ENCODE measurements around the gene TMEM127. TPM values are rescaled to one million over a fixed set of nuclear protein-coding genes. Genes with fewer than 3 reads are reported as not detected.

The TMEM127 gene
- total RNA-seq, 2 donors from 2014 or later = 40.4 to 50.4 TPM

DNA sequence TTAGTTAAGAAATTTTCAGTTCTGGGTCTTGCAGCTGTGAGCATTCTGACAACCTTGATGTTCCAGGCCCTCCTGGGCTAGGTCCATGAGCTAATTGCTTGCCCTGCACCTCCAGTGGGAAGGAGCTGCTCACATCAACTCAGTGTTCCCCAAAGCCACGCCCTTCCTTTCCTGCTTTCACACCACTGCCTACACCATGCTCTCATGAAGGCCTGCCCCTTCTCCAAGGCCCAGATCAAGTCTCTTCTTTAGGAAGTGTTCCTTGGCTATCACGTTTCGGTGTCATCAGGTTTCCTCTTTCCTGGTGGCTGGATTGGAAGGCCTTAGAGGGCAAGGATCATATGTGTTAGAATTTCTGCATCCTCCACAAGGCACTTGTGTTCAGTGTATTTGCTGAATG, 18.8 kb downstream of the TMEM127 start:
- no peak for DNase-seq (ENCODE audit: low spot score)
- Histone ChIP-seq H3K27ac (no peak overlapping the region), H3K4me3 (no peak overlapping the region), H3K4me1 (replicated peaks) (no peaks in the 10 kb centered on the region), H3K36me3 (no peaks in the 10 kb centered on the region), H3K27me3 (replicated peaks; ENCODE audit: insufficient read depth) (no peaks in the 10 kb centered on the region), H3K9me3 (no peaks in the 10 kb centered on the region)
- no peak for TF ChIP-seq POLR2AphosphoS5 (IDR thresholded peaks at IDR 0.05)
- TF ChIP-seq, protein P1, sequence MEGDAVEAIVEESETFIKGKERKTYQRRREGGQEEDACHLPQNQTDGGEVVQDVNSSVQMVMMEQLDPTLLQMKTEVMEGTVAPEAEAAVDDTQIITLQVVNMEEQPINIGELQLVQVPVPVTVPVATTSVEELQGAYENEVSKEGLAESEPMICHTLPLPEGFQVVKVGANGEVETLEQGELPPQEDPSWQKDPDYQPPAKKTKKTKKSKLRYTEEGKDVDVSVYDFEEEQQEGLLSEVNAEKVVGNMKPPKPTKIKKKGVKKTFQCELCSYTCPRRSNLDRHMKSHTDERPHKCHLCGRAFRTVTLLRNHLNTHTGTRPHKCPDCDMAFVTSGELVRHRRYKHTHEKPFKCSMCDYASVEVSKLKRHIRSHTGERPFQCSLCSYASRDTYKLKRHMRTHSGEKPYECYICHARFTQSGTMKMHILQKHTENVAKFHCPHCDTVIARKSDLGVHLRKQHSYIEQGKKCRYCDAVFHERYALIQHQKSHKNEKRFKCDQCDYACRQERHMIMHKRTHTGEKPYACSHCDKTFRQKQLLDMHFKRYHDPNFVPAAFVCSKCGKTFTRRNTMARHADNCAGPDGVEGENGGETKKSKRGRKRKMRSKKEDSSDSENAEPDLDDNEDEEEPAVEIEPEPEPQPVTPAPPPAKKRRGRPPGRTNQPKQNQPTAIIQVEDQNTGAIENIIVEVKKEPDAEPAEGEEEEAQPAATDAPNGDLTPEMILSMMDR (IDR thresholded peaks at IDR 0.05) = no peak
- TF ChIP-seq POLR2A (IDR thresholded peaks at IDR 0.05) = no peak
- 87% methylated on average over 3 of the region's 3 CpGs for WGBS
- intact Hi-C loops (cut with DNase I) = no loop called here

DNA sequence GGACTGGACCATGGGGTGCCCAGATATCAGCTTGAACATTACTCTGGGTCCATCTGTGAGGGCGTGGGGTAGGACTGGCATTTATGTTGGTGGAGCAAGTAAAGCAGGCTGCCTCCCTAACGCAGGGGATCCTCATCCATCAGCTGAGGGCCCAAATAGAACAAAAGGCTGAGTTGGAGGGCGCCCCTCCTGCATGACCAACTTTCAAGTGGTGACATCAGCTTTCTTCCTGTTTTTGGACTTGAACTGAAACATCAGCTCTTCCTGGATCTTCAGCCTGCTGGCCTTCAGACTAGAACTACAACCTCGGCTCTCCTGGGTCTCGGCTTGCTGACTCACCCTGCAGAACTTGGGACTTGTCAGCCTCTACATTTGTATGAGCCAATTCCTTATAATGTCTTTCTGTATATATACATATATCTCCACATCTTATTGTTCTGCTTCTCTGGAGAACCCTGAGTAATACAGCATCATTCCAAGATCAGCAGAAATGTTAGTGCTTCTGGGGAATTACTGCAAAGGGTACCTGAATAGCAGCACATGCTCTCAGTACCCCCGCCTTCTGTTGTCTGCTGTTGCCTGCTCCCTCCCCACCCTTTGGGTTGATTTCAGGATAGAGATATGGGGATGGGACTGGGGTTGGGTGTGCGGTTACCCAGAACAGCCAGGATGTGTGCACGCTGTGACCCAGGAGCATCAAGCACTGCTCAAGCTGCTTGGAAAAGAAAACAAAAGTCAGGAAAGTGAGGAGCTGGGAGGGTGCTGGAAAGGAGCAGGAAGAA, 20.0 kb downstream of the TMEM127 start:
- intact Hi-C loops (cut with DNase I) = no loop called here
- DNase-seq (ENCODE audit: low spot score) = no peak
- Histone ChIP-seq H3K36me3 (no peaks in the 10 kb centered on the region), H3K4me3 (no peak overlapping the region), H3K4me1 (replicated peaks) (no peaks in the 10 kb centered on the region), H3K9me3 (no peaks in the 10 kb centered on the region), H3K27ac (no peak overlapping the region), H3K27me3 (replicated peaks; ENCODE audit: insufficient read depth) (no peaks in the 10 kb centered on the region)
- WGBS = 88% methylated on average over 8 of the region's 8 CpGs
- TF ChIP-seq POLR2A (IDR thresholded peaks at IDR 0.05) (no peak), POLR2AphosphoS5 (IDR thresholded peaks at IDR 0.05) (no peak)
- TF ChIP-seq, protein P1 (IDR thresholded peaks at IDR 0.05) = no peak

DNA sequence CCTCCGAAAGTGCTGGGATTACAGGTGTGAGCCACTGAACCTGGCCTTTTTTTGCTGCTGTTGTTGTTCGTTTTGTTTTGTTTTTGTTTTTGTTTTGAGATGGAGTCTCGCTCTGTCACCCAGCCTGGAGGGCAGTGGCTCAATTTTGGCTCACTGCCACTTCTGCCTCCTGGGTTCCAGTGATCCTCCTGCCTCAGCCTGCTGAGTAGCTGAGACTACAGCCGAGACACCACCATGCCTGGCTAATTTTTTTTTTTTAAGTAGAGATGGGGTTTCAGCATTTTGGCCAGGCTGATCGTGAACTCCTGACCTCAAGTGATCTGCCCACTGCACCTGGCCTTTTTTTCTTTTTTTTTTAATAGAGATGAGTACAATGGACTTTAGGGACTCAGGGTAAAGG, 22.0 kb downstream of the TMEM127 start:
- H3K9me3 ChIP-seq = no peaks in the 10 kb centered on the region
- 92% methylated on average over 5 of the region's 5 CpGs for WGBS

DNA sequence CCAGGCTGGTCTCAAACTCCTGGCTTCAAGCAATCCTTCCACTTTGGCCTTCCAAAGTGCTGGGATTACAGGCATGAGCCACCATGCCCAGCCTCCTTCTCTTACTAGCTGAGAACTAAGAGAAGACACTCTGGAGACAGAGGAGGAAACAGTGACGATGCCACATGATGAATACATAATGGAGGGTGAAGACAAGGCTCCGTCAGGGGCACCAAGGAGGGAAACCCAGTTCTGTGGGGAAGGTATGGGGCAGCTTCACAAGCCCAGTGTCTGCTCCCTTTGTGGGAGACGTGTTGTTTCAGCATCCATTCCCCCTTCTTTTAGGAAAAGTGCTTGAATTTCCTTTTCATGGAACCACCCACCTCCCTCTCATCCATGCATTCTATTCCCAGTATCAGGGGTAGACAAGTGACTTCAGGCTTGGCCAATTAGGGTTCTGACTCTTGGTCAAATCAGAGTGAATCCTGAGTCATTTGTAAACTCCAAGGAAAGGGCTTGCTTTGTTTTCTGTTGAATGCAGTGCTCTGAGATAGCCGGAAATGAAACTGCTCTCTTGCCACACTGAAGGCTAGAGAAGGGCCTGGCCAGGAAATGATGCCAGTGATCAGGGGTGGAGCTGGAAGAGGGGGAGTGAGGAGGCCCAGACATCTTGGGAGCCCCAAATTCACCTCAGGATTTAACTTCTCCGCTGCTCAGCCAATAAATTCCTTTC, 23.7 kb downstream of the TMEM127 start:
- no peak for DNase-seq (ENCODE audit: low spot score)
- WGBS = 75% methylated on average over 5 of the region's 5 CpGs
- TF ChIP-seq, protein P1 (IDR thresholded peaks at IDR 0.05) = no peak
- TF ChIP-seq POLR2AphosphoS5 (IDR thresholded peaks at IDR 0.05) (no peak), POLR2A (IDR thresholded peaks at IDR 0.05) (no peak)

More for the DNA sequence above, 22.0 kb downstream of the TMEM127 start:
- Histone ChIP-seq H3K36me3 (no peaks in the 10 kb centered on the region), H3K27me3 (replicated peaks; ENCODE audit: insufficient read depth) (no peaks in the 10 kb centered on the region), H3K4me1 (replicated peaks) (no peaks in the 10 kb centered on the region), H3K27ac (no peak overlapping the region), H3K4me3 (no peak overlapping the region)
- intact Hi-C loops (cut with DNase I) = no loop called here
- TF ChIP-seq POLR2AphosphoS5 (IDR thresholded peaks at IDR 0.05) (no peak), POLR2A (IDR thresholded peaks at IDR 0.05) (no peak)
- TF ChIP-seq, protein P1 (IDR thresholded peaks at IDR 0.05) = no peak
- no peak for DNase-seq (ENCODE audit: low spot score)

More for the DNA sequence above, 23.7 kb downstream of the TMEM127 start:
- Histone ChIP-seq H3K36me3 (no peaks in the 10 kb centered on the region), H3K4me3 (no peak overlapping the region), H3K27me3 (replicated peaks; ENCODE audit: insufficient read depth) (no peaks in the 10 kb centered on the region), H3K9me3 (no peaks in the 10 kb centered on the region), H3K27ac (no peak overlapping the region), H3K4me1 (replicated peaks) (no peaks in the 10 kb centered on the region)
- intact Hi-C loops (cut with DNase I) = no loop called here
